Measurements from ENCODE around the gene MSANTD2.

Gene MSANTD2

GRCh38 chr11:124760806-124761205 lies 39.4 kb downstream of the MSANTD2 start:
- TF ChIP-seq, protein P1, sequence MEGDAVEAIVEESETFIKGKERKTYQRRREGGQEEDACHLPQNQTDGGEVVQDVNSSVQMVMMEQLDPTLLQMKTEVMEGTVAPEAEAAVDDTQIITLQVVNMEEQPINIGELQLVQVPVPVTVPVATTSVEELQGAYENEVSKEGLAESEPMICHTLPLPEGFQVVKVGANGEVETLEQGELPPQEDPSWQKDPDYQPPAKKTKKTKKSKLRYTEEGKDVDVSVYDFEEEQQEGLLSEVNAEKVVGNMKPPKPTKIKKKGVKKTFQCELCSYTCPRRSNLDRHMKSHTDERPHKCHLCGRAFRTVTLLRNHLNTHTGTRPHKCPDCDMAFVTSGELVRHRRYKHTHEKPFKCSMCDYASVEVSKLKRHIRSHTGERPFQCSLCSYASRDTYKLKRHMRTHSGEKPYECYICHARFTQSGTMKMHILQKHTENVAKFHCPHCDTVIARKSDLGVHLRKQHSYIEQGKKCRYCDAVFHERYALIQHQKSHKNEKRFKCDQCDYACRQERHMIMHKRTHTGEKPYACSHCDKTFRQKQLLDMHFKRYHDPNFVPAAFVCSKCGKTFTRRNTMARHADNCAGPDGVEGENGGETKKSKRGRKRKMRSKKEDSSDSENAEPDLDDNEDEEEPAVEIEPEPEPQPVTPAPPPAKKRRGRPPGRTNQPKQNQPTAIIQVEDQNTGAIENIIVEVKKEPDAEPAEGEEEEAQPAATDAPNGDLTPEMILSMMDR (IDR thresholded peaks at IDR 0.05; ENCODE audit: control insufficient read depth, insufficient read depth, low read depth, low read length, missing control alignments), result no peak
- no peak for DNase-seq (ENCODE audit: low read depth)
- no peak overlapping the region for H3K4me3 ChIP-seq (ENCODE audit: control insufficient read depth, low read depth, low read length)

DNA sequence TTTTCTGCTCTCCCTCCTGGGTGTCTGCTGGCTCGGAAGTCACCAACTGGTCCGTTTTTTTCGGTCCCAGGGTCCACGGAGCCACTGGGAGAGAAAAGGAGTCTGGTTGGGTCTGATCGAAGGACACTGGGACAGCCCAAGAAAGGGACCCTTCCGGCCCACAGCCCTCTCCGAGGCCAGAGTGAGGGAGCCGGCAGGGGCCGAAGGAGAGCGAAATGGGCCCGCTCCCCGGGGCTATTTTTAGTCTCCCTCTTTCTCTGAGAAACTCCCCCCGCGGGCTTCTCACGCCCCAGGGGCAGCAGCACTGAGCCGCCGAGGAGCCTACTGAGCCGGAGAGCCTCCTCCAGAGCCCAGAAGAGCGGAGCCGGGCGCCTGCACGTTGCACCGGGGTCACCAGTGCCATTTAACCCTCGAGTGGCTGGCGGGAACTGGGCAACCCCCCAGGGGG lies 40.0 kb downstream of the MSANTD2 start:
- H3K4me3 ChIP-seq (ENCODE audit: control insufficient read depth, low read depth, low read length), result no peak overlapping the region
- TF ChIP-seq, protein P1 (IDR thresholded peaks at IDR 0.05; ENCODE audit: control insufficient read depth, insufficient read depth, low read depth, low read length, missing control alignments), result no peak
- DNase-seq (ENCODE audit: low read depth), result no peak

- DNase-seq (ENCODE audit: low read depth), result no peak
- TF ChIP-seq, protein P1 (IDR thresholded peaks at IDR 0.05; ENCODE audit: control insufficient read depth, insufficient read depth, low read depth, low read length, missing control alignments), result no peak
- H3K4me3 ChIP-seq (ENCODE audit: control insufficient read depth, low read depth, low read length), result peak overlapping the region; percentile 41; the same call in 1 of the 2 replicates
Observed at GRCh38 chr11:124759266-124760204, 40.7 kb downstream of the MSANTD2 start.

DNA sequence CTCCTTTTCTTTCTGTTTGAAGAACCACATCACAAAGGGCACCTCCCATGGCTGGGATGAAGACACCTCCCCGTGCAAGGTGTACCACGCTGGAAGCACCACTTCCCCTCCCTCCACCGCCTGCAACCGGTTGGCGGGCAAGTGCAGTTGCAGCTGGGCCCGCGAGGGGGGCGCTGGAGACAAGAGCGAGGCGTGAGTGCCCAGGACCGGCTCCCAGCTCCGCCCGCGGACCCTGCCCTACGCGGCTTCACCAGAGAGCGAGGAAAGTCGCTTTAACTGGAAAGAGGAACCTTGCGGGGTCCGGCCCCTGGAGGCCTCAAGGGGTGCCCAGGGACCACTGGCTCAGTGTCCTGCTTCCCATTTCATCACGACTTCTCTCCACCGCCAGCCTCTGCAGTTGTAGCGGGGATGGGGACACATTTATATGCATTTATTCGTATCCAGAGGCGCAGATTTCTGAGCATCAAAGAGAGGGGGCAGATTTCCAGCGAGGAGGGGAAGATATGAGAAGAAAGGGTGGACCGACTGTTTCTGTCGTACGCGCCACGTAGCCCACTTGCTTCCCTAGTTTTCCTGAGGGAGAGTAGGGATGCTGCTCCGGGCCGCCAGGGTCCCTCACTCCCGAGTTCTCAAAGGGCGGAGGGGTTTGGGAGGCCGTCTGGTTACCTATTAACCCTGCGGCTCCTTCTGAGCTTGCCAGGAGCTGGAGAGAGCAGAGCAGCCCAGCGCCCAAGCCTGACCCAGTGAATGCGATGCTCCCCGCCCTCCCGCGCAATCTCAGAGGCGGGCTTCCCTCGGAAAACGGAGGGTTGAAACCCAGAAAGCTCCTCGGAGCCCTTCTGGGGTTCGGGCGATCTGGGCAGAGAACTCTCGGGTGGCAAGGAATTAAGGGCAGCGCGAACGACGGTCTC lies 41.6 kb downstream of the MSANTD2 start:
- no peak for DNase-seq (ENCODE audit: low read depth)
- TF ChIP-seq, protein P1 (IDR thresholded peaks at IDR 0.05; ENCODE audit: control insufficient read depth, insufficient read depth, low read depth, low read length, missing control alignments), result peak; percentile 76
- peak overlapping the region; percentile 41 for H3K4me3 ChIP-seq (ENCODE audit: control insufficient read depth, low read depth, low read length)

DNA sequence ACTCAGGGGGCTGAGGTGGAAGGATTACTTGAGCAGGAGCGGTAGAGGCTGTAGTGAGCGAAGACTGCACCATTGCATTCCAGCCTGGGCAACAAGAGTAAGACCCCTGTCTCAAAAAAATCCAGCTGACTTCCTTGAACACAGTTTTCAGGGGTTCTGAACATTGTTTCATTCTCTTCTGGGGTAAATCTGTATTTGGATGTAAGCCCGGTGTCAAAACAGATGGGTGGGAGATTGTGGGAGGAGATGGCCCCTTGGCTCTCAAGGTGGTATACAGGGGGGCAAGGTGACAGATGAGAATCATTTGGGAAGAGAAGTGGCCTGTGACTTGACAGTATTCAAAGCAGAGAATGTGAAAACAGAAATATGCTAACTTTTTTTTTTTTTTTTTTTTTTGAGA lies 42.9 kb downstream of the MSANTD2 start:
- TF ChIP-seq, protein P1 (IDR thresholded peaks at IDR 0.05; ENCODE audit: control insufficient read depth, insufficient read depth, low read depth, low read length, missing control alignments), result no peak

DNA sequence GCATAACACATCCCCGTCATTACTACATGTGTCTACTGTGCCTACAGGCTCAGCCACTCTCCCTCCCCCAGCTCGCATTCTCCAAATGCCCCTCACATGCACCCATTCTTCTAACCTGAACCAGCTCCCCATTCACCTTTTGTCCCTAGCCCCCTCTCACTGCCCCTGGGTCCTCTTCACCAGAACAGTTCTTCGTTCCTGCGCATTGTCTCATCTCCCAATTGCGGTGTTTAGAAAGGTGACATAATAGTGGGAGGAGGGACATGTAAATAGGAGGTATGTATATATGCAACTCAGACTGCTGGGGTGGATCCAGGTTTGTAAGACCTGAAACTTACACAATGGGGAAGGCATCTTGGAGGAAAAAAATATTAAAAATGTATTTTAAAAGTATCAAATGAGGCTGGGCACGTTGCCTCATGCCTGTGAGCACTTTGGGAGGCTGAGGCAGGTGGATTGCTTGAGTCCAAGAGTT lies 43.4 kb downstream of the MSANTD2 start:
- H3K4me3 ChIP-seq (ENCODE audit: control insufficient read depth, low read depth, low read length), result no peak overlapping the region
- TF ChIP-seq, protein P1 (IDR thresholded peaks at IDR 0.05; ENCODE audit: control insufficient read depth, insufficient read depth, low read depth, low read length, missing control alignments), result no peak
- no peak for DNase-seq (ENCODE audit: low read depth)

More for the DNA sequence above, 42.9 kb downstream of the MSANTD2 start:
- DNase-seq (ENCODE audit: low read depth), result no peak
- H3K4me3 ChIP-seq (ENCODE audit: control insufficient read depth, low read depth, low read length), result no peak overlapping the region

Data from AG09309 (cell line).